Epidermal melanocyte (primary cell): Measurements from ENCODE around the gene CDC42EP4.

ENCODE experiments used
- DNase-seq: peaks from one replicate; pipeline ENCODE4 v3.0.0; 2011; ENCODE audit warnings: low spot score; ENCODE audit not compliant: insufficient read length

CDC42EP4 gene, protein sequence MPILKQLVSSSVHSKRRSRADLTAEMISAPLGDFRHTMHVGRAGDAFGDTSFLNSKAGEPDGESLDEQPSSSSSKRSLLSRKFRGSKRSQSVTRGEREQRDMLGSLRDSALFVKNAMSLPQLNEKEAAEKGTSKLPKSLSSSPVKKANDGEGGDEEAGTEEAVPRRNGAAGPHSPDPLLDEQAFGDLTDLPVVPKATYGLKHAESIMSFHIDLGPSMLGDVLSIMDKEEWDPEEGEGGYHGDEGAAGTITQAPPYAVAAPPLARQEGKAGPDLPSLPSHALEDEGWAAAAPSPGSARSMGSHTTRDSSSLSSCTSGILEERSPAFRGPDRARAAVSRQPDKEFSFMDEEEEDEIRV

DNA sequence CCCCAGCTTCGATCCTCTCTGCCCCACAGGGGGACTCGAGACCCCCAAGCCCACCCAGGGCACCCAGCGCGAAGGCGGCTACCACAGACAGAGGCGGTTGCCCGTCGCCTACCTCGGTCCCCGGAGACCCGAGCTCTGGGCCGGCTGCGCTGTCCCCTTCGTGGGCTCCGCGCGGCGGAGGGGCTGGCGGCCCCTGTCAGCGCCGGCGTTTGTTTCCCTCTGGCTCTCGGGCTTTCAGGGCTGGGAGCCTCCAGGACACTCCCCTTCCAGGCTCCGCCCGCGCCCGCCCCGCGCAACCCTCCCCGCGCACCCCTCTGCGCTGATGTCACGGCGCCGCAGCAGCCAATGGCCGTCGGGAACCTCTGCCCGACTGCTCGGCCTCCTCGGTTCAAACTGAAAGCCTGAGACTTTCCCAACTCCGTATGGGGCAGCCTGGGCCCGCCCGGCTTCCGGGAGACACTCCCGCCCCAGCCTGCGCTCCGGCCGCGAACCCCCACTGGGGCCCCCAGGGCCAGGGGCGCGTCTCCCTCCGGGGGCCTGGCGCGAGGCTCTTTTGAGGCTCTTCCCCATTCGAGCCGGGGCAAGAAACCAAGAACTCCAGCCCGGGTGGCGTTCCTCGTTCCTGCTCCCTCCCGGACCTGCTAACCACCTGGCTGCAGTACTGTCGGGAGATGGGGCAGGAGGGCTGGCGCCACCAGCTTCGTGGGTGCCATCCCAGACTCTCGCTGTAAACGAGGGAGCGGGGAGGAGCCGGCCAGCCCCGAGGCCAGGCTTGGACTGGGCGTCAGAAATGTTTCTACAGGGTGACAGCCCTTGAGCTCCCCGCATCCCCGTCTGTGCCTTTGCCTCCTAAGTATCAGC is at the start of gene CDC42EP4:
Gene CDC42EP4 (minus strand): TSS at position 221 of the 861 bp plus-strand sequence. CDS start 25,501 bp downstream, outside the sequence.
- DNase-seq = peak; percentile 84

DNA sequence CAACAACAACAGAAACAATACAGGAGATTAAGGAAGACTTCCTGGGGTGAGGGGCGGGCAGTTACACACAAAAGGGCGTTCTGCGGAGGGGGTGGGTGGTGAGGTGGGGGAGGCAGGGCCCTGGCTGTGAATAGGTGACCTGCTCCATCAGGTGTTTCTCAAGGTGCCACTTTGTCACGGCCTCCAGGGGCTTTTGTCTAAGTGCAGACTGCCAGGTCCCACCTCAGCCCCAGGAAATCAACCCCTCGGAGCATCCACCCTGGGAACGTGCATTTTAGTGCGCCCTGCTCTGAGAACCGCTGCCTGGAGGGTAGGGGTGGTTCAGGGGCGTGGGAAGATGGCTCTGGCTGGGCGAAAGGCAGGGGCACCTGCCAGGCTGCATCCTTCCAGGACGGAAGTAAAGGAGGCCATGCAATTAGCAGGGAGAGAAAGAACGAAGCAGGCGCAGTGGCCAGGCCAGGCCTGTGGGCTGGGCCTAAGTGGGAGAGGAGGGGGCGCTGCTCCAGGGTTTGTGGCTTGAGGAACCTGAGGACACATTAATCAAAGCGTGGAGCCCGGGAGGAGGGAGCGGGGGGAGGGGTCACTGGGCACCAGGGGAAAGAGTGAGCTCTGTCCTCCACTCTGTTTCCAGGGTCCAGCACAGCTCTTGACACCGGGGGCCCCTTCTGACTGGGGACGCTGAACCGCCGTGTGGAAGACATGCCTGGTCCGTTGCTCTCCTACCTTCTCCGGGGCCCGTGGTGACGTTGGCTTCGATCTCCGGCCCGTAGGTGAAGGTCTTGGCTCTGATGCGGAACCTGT is 49.4 kb upstream of the CDC42EP4 start:
- no peak for DNase-seq

DNA sequence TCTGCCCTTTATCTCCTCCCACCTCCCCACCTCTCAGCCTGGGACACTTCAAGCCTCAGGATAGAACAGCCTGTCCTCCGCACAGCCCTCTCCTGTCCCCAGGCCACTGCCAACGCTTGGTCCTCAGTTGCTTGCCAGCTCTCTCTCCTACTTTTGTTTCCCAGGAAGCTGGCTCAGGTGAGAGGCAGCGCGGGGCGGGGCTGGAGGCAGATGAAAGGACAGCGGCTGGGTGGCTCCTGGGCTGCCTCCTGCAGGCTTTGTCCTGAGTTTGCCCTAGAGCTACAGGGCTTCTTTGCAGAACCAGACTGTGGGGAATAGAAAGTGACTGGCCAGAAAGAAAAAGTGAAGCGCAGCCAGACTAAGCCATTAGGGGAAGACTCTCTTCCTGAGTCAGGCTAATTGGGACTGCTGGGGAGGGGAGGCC is 48.2 kb upstream of the CDC42EP4 start:
- no peak for DNase-seq

- no peak for DNase-seq
These were observed 47.6 kb upstream of the CDC42EP4 start for GRCh38 chr17:73359352-73359751.

GRCh38 chr17:73358668-73359067 is 46.9 kb upstream of the CDC42EP4 start:
- no peak for DNase-seq

- no peak for DNase-seq
These were observed 46.2 kb upstream of the CDC42EP4 start for GRCh38 chr17:73357981-73358380.

DNA sequence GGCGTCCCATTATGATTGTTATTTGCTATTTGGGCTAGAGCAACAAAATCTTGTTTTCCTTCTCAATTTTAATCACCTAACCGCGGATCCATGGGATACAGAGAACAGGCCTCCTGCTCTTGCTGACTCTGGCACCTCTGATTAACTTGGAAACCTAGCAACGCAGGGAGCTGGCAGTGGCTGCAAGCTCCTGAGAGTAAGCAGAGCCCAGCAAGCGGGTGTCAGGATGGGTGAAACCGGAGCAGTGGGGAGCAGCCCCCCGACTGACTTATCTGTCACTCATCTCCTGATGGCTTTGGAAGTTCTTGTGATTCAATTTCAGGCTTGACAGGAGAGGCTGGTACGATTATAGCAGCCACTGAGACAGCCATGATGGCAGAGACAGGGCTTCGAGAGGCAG is 45.5 kb upstream of the CDC42EP4 start:
- no peak for DNase-seq

- DNase-seq = no peak
These were observed 44.9 kb upstream of the CDC42EP4 start for GRCh38 chr17:73356561-73357170.

DNA sequence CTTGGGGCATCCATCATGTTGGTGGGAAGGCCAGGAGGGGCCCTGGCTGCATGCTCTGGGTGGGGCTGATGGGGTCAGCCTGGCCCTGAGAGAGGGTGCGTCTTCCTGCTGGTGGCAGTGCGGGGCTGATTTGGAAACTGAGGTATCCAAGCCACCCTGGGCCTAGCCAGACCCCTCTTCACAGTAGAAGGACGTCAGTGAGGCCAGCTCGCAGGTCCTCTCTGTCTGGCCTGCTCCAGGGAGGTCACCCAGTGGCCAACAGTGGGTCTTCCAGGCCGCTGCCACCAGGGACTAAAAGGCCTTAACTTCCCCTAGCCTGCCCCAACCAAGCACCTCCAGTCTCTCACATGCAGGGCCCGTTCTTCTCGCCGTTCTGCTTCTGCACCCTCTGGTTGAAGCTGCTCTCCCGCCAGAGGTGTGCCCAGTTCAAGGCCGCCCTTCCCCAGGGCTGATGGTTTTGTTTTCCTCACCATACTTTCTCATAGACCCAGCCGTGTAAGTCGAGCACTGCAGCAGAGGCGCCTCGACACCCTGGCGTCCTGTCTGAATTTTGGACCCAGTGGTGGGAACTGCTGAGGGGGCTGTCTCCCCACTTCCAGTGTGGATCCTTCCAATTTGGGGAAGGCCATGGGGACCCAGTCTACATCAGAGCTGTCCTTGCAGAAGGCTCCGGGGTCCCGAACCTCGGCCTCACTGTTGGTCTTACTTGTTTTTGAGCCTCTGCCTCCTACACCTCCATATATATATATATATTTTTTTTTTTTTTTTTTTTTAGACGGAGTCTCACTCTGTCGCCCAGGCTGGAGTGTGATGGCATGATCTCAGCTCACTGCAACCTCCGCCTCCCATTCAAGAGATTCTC is 42.9 kb upstream of the CDC42EP4 start:
- DNase-seq = no peak

DNA sequence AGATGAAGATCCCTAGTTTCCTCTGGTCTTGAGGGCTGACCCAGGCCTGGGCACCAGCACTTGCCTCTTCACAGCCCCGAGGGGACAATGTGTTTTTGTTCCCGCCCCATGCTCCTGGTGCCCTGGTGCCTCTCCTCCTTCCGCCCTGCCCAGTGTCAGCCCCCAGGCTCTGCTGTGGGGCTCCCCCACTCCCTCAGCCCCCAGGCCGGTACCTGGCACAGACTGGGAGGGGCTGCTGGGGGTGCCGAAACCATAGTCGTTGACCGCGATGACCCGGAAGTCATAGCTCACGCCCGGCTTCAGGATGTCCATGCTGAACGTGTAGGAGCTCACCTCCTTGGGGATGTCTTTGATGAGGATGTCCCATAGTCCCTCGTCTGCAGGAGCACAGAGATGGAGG is 40.5 kb upstream of the CDC42EP4 start:
- DNase-seq = no peak

GRCh38 chr17:73351764-73352163 is 40.0 kb upstream of the CDC42EP4 start:
- DNase-seq = no peak

DNA sequence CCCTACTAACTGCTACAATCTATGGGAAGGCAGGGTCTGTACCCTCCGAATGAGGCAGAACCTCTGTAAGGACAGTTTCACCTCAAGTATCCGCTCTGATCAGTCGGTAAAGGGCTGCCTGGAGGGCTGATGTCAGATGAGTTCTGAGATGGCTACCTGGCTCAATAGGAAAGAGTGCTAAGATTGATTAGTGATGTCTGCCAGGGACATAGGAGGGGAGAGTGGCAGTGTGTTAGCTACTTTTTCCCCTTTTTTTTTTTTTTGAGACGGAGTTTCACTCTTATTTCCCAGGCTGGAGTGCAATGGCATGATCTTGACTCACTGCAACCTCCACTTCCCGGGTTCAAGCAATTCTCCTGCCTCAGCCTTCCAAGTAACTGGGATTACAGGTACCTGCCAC is 39.1 kb upstream of the CDC42EP4 start:
- no peak for DNase-seq

- no peak for DNase-seq
These were observed 37.8 kb upstream of the CDC42EP4 start for GRCh38 chr17:73349647-73350046.

DNA sequence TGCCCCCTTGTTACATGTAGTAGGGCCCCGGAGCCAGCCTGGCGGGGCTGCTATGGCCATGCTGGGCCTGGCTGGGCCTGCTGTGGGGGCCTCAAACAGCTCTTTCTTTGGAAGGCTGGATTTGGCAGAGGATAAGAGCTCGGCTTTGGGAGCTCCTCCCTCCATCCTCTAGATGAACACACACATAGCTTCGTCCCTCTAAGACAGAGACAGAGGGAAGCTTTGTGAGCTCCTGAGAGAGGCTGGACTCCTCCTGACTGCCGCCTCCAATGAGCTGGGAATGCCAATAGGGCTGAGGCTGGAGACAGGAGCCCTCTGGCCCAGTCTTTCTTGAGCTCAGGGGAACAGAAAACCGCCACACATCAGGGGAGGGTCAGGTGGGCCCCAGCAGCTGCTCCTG is 37.3 kb upstream of the CDC42EP4 start:
- DNase-seq = peak; percentile 92

- DNase-seq = no peak
These were observed 37.0 kb upstream of the CDC42EP4 start for GRCh38 chr17:73348829-73349095.

DNA sequence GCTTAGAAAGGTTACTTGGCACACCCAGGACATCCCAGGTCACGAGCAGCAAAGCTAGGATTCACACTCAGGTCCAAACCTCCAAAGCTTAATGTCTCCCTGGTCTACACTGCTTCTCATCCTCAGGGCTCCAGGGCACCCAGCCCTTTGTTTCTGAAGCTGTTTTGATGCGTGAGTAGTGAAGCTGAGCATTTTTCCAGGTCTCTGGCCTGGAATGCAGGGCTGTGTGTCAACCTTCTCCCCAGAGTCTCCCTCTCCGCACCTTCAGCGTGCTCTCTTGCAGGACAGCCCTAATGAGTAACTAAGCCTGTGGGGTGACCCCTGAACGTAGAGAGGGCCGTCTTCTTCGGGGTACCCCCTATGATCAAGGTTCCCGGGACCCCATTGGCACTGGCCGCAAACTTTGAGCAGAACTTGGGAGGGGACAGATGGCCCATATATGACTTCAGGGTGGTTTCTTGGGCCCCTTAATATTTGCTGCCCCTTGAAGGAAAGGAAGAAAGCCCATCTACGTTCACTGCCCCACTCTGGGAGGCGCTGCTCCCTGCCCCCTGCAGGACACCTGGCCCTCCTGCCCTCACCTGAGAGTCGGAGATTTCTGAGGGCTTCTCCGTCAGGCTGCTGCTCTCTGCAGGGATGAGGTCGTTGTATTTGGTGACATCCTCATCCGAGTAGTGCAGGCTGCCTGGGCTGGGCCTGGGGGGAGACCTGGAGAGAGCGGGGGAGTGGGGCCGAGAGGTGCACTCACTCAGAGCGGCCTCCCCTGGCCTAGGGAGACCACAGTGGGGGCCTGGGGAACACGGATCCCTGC is 36.4 kb upstream of the CDC42EP4 start:
- DNase-seq = no peak

DNA sequence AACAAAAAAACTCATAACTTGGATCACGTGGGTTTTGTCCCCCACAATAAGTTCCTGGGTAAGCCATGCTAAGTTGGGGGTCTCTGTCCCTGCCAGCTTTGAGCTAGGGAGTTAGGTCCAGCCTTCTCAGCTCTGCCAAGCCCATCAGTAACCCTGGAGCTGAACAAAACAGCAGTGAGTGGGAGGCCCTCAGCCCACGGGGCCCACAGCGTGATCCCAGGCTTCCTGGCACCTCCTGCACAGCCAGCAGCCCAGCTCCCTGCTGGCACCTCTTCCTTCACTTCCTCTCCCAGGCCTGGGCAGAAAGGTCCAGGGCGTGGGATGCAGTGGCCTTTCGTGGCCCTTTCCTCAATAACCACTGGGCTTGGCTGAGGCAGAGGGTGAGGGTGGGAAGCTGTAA is 35.5 kb upstream of the CDC42EP4 start:
- DNase-seq = no peak

DNA sequence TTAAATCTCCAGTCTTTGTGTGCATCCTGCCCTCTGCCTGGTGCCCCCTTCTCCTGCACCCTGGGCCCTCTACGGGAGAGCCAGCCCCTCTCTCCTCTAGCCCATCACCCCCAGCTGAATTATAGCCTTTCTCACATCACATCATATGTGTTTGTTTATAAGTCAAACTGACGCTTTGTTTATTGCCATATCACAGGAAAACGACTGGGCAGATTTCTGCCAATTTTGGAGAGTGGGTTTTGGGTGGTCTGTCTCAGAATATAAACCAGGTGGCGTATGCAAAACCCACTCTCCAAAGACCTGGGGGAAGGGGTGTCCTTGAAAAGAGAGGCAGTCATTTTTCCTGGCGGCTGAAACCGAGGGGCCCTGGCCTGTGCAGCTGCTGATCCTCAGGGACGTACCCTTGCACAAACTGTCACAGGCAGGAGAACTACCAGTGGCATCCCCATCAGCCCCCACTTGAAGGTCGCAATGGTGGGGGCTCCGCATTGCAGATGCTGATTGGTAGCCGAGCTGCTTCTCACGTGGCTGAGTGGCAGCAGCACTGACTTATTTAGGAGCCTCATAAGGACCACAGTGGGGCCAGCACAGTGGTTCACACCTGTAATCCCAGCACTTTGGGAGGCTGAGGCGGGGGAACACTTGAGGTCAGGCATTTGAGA is 34.8 kb upstream of the CDC42EP4 start:
- DNase-seq = no peak

DNA sequence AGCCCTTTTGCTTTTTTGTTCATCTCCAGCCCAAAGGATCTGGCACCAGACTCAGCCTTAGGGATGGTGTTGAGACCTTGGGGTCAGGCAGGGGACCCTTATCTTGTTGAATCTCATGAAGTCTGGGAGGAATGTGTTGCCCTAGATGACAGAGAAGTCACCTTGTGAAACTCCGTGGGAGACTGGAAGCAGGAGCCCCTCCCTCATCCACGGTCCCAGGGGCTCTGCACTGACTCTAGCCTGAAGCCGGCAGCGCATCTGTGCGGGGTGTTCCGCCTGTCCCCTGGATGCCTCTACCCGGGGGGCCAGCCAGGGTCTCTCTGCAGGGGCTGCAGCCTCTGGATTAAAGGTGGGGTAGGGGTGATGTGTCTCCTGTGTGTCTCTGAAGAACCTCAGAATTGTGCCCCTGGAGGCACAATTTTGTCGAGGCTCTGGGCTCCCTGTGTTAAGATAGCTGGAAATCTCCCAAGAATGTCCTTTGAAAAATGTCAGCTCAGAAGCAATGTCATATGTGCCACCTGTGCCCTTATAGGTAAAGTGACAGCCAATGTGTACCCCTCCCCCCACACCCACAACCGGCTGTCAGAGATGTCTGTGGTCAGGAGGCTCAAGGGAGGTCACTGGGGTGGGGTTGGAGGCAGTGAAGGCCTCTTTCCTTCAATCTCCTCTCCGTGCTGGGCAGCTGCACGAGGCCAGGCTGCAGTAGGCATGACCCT is 32.1 kb upstream of the CDC42EP4 start:
- DNase-seq = no peak
